Left ventricle myocardium inferior (tissue), 1 donor: Measurements from ENCODE around the gene ZFHX3. TPM values are rescaled to one million over a fixed set of nuclear protein-coding genes. Genes with fewer than 3 reads are reported as not detected.

ENCODE experiments used
- DNase-seq: peaks from one replicate; pipeline ENCODE4 v3.0.0-alpha.2; 2020
- H3K27ac ChIP-seq: fragments of 200-600 bp; replicated peaks from 2 replicates; pipeline ENCODE4 v1.8.0; 2021
- H3K27me3 ChIP-seq: fragments of 200-600 bp; 2 replicates; pipeline ENCODE4 v1.8.0; 2021; ENCODE audit warnings: low read depth
- H3K36me3 ChIP-seq: fragments of 200-600 bp; 2 replicates; pipeline ENCODE4 v1.8.0; 2021
- H3K4me1 ChIP-seq: fragments of 200-600 bp; 2 replicates; pipeline ENCODE4 v1.8.0; 2021
- H3K4me3 ChIP-seq: fragments of 200-600 bp; 2 replicates; pipeline ENCODE4 v1.8.0; 2021; ENCODE audit warnings: mild to moderate bottlenecking, moderate library complexity
- H3K9me3 ChIP-seq: fragments of 200-600 bp; replicated peaks from 2 replicates; pipeline ENCODE4 v1.8.0; 2021
- intact Hi-C: fragments of 100-400 bp; cut with micrococcal nuclease; formaldehyde crosslinking; loops from one replicate; pipeline ENCODE4 v1.11.0; 2022
- total RNA-seq: library from RNA; stranded (reverse); fragmentation: NEBNext Ultra II Directional; extraction: Animal tissue kit (Norgen Biotek cat#: 25700); gene quantifications from one replicate; pipeline ENCODE4 v1.2.1, GENCODE V29; 2021
- TF ChIP-seq, protein P1 (sequence below): fragments of 200-600 bp; IDR thresholded peaks from 2 replicates; pipeline ENCODE4 v1.8.0; 2021; ENCODE audit warnings: antibody characterized with exemption, mild to moderate bottlenecking, borderline replicate concordance
- donor health status: DM: no; HTN: yes; CAD: no; lungs with severe emphysema.

The ZFHX3 gene
- total RNA-seq, 1 donor from 2014 or later, result 9.6 TPM

DNA sequence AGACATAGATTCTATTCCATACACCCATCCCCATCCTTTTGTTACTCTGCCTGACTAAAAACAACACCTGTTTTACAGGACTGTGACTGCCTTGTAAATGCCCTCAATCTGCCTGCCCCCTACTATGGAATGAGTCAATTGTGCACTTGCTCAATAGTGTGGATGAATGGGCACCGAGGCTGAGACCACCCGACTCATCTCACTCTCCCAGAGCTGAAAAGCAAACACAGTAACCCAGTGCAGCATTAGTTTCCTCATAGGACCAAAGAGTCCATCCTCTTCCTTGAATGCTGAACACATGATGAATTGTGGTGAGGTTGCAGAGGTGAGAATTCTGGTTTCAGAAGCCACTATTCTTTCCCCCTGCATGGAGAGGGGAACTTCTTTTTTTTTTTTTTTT, 233.7 kb downstream of the ZFHX3 start:
- Histone ChIP-seq H3K4me3 (no peak overlapping the region), H3K9me3 (no peaks in the 10 kb centered on the region), H3K4me1 (peaks cover 40% of the 10 kb centered on the region), H3K27ac (no peak overlapping the region), H3K27me3 (no peaks in the 10 kb centered on the region), H3K36me3 (peaks cover 23% of the 10 kb centered on the region)
- intact Hi-C loops, result no loop called here
- TF ChIP-seq, protein P1, sequence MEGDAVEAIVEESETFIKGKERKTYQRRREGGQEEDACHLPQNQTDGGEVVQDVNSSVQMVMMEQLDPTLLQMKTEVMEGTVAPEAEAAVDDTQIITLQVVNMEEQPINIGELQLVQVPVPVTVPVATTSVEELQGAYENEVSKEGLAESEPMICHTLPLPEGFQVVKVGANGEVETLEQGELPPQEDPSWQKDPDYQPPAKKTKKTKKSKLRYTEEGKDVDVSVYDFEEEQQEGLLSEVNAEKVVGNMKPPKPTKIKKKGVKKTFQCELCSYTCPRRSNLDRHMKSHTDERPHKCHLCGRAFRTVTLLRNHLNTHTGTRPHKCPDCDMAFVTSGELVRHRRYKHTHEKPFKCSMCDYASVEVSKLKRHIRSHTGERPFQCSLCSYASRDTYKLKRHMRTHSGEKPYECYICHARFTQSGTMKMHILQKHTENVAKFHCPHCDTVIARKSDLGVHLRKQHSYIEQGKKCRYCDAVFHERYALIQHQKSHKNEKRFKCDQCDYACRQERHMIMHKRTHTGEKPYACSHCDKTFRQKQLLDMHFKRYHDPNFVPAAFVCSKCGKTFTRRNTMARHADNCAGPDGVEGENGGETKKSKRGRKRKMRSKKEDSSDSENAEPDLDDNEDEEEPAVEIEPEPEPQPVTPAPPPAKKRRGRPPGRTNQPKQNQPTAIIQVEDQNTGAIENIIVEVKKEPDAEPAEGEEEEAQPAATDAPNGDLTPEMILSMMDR, result no peak
- no peak for DNase-seq

DNA sequence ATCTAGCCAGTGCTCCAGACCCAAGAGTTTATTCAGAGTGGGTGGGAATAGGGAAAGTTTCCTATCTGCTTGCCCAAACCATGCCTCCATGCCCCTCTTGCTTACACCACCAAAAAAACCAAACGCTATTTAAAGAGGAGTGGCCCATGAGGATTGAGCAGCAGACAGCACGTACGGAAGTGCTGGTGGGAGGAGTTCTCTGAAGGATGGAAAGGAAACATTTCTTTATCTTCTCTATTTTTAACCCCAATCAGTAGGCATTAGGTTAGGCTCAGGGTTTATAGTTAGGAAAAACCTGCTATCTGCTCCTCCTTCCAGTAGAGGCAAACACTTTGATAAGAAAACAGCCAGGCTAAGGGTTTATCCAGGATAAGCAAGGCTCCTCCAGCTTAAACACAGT, 235.3 kb downstream of the ZFHX3 start:
- Histone ChIP-seq H3K36me3 (peaks cover 25% of the 10 kb centered on the region), H3K27ac (peak overlapping the region; percentile 62), H3K4me1 (peaks cover 31% of the 10 kb centered on the region), H3K9me3 (no peaks in the 10 kb centered on the region), H3K4me3 (no peak overlapping the region), H3K27me3 (no peaks in the 10 kb centered on the region)
- intact Hi-C loops, result no loop called here
- TF ChIP-seq, protein P1, result no peak
- no peak for DNase-seq

DNA sequence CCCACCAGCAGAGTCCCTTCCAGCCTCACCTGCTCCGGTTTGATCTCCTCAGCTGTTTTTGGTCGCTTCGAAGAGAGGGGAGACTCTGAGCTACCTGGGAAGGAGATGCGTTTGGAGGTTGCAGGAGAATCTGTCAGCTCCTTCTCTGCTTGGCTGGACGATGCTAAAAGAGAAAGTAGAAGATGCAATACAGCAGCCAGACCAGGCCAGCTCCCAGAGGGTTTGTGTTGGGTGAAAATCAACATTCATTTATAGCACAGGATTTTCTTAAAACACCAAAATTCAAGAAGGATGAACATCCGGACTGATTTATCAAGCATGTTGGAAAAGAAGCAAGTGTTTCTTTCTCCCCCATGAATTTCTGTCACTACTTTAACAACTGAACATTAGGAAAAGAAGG, 236.1 kb downstream of the ZFHX3 start:
- intact Hi-C loops, result no loop called here
- TF ChIP-seq, protein P1, result no peak
- no peak for DNase-seq
- Histone ChIP-seq H3K27ac (peak overlapping the region; percentile 62), H3K4me3 (no peak overlapping the region), H3K4me1 (peaks cover 31% of the 10 kb centered on the region), H3K9me3 (no peaks in the 10 kb centered on the region), H3K36me3 (peaks cover 25% of the 10 kb centered on the region), H3K27me3 (no peaks in the 10 kb centered on the region)

DNA sequence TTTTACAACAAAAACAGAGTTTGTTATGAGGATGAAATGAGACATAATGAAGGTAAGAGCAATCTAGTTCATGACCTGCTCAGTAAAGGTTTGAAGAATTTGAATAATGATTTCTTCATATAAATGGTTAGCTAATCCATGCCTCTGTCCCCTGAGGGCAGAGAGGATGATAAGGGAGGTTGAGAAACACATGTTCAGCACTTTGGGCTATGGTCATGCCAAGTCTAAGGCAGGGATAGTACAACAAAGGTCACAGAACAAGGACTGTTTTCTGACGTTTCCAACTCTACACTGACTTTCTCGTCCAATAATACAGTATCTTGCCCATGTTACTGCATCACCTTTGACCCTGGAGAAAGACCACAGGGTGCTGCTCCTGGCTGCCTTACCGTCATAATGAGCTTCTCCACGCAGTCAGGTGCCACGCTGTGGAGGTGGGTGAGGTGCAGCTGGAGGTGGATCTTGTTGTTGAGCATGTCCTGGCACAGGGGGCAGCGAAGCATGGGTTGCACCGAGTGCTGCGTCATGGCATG, 236.7 kb downstream of the ZFHX3 start:
- TF ChIP-seq, protein P1, result no peak
- Histone ChIP-seq H3K36me3 (peaks cover 25% of the 10 kb centered on the region), H3K4me1 (peaks cover 31% of the 10 kb centered on the region), H3K4me3 (no peak overlapping the region), H3K27ac (no peak overlapping the region), H3K27me3 (no peaks in the 10 kb centered on the region), H3K9me3 (no peaks in the 10 kb centered on the region)
- intact Hi-C loops, result no loop called here
- DNase-seq, result no peak

GRCh38 chr16:72810480-72810879, 237.4 kb downstream of the ZFHX3 start:
- intact Hi-C loops, result no loop called here
- Histone ChIP-seq H3K36me3 (peaks cover 25% of the 10 kb centered on the region), H3K27me3 (no peaks in the 10 kb centered on the region), H3K9me3 (no peaks in the 10 kb centered on the region), H3K4me3 (no peak overlapping the region), H3K4me1 (peaks cover 31% of the 10 kb centered on the region), H3K27ac (no peak overlapping the region)
- DNase-seq, result no peak
- TF ChIP-seq, protein P1, result no peak
